Colonic mucosa (tissue), 4 donors: Measurements from ENCODE around the gene GPR108. TPM values are rescaled to one million over a fixed set of nuclear protein-coding genes. Genes with fewer than 3 reads are reported as not detected.
"Not testable (repeated sequence)": the region's sequence is repeated elsewhere in the genome, so short reads cannot be mapped to it uniquely, and the experiment has no call there.

Source experiments
- DNase-seq: peaks from one replicate; pipeline ENCODE4 v3.0.0-alpha.2; 2020
- H3K27ac ChIP-seq: fragments of 200-600 bp; one replicate; pipeline ENCODE4 v1.8.0; 2021
- H3K27me3 ChIP-seq: fragments of 200-600 bp; one replicate; pipeline ENCODE4 v1.8.0; 2021
- H3K36me3 ChIP-seq: fragments of 200-600 bp; one replicate; pipeline ENCODE4 v1.8.0; 2021
- H3K4me1 ChIP-seq: fragments of 200-600 bp; one replicate; pipeline ENCODE4 v1.8.0; 2021; ENCODE audit warnings: mild to moderate bottlenecking
- H3K4me3 ChIP-seq: fragments of 200-600 bp; one replicate; pipeline ENCODE4 v1.8.0; 2021
- H3K9ac ChIP-seq, 2 donors: one replicate each; pipeline ENCODE4 v1.7.0; 2013; ENCODE audit warnings: control low read depth in 2 of 2, low read depth in 2 of 2, low read length in 2 of 2
- H3K9me3 ChIP-seq: fragments of 200-600 bp; one replicate; pipeline ENCODE4 v1.8.0; 2021
- CTCF ChIP-seq: fragments of 200-600 bp; IDR thresholded peaks from one replicate; pipeline ENCODE4 v1.8.0; 2022; ENCODE audit warnings: antibody characterized with exemption, mild to moderate bottlenecking
- intact Hi-C: fragments of 100-400 bp; cut with DNase I; formaldehyde crosslinking; loops from one replicate; pipeline ENCODE4 v1.14.1; 2022
- total RNA-seq, 2 donors: library from RNA; stranded (reverse); fragmentation: NEBNext Ultra II Directional in 1 of 2; extraction: Animal tissue kit (Norgen Biotek cat#: 25700) in 1 of 2; gene quantifications; one replicate each; pipeline ENCODE4 v1.2.1, GENCODE V29; 2021
- donor health status: healthy.
- donor health status: DM: no; HTN: no; CAD: no.
- donor health status: DM: no; HTN: no; CAD: no.

Gene GPR108
- total RNA-seq, 2 donors from 2014 or later: 92.0 to 109 TPM

- peak; percentile 94 for DNase-seq
- no peaks in the 10 kb centered on the region for H3K4me1 ChIP-seq
- TF ChIP-seq CTCF: no peak
- H3K4me3 ChIP-seq: peak overlapping the region; percentile 37
- H3K27me3 ChIP-seq: no peaks in the 10 kb centered on the region
- H3K27ac ChIP-seq: peak overlapping the region; percentile 82
- intact Hi-C loops: no loop called here
- no peaks in the 10 kb centered on the region for H3K36me3 ChIP-seq
- no peaks in the 10 kb centered on the region for H3K9me3 ChIP-seq
- H3K9ac ChIP-seq: peak overlapping the region; percentile 60 to 98
These were observed 28.5 kb upstream of the GPR108 start for GRCh38 chr19:6765738-6766356.

GRCh38 chr19:6762253-6762797 is 24.9 kb upstream of the GPR108 start:
- H3K4me3 ChIP-seq, H3K9ac ChIP-seq, H3K27me3 ChIP-seq, H3K36me3 ChIP-seq, DNase-seq, H3K4me1 ChIP-seq, H3K9me3 ChIP-seq, H3K27ac ChIP-seq, intact Hi-C loops: not testable (repeated sequence)

- no peak for TF ChIP-seq CTCF
- no peaks in the 10 kb centered on the region for H3K36me3 ChIP-seq
- H3K4me3 ChIP-seq: no peak overlapping the region
- no peak overlapping the region for H3K9ac ChIP-seq
- no peak overlapping the region for H3K27ac ChIP-seq
- H3K4me1 ChIP-seq: no peaks in the 10 kb centered on the region
- H3K27me3 ChIP-seq: no peaks in the 10 kb centered on the region
- no peak for DNase-seq
- intact Hi-C loops: no loop called here
- no peaks in the 10 kb centered on the region for H3K9me3 ChIP-seq
These were observed 23.8 kb upstream of the GPR108 start for GRCh38 chr19:6761053-6761676.

- no peaks in the 10 kb centered on the region for H3K27me3 ChIP-seq
- intact Hi-C loops: no loop called here
- H3K9ac ChIP-seq: no peak overlapping the region
- H3K9me3 ChIP-seq: no peaks in the 10 kb centered on the region
- H3K27ac ChIP-seq: no peak overlapping the region
- no peak for TF ChIP-seq CTCF
- no peaks in the 10 kb centered on the region for H3K36me3 ChIP-seq
- DNase-seq: no peak
- no peak overlapping the region for H3K4me3 ChIP-seq
- H3K4me1 ChIP-seq: no peaks in the 10 kb centered on the region
These were observed 23.2 kb upstream of the GPR108 start for GRCh38 chr19:6760606-6761005.

- H3K9ac ChIP-seq: no peak overlapping the region
- intact Hi-C loops: loop anchor here (10.0 kb wide), 1 partner anchor 120 kb away; no protein-coding TSS in a partner anchor
- no peaks in the 10 kb centered on the region for H3K9me3 ChIP-seq
- no peaks in the 10 kb centered on the region for H3K4me1 ChIP-seq
- H3K27ac ChIP-seq: no peak overlapping the region
- no peak for DNase-seq
- no peak for TF ChIP-seq CTCF
- H3K27me3 ChIP-seq: no peaks in the 10 kb centered on the region
- no peak overlapping the region for H3K4me3 ChIP-seq
- no peaks in the 10 kb centered on the region for H3K36me3 ChIP-seq
These were observed 17.5 kb upstream of the GPR108 start for GRCh38 chr19:6754653-6755463.
